Subcutaneous adipose tissue (tissue), 4 donors: ENCODE results near the gene ZNRF2. TPM values are rescaled to one million over a fixed set of nuclear protein-coding genes. Genes with fewer than 3 reads are reported as not detected.

Experiments used
- total RNA-seq, 4 donors: library from RNA; depleted of rRNA; stranded (reverse); fragments of >200 nt; gene quantifications; one replicate each; pipeline ENCODE4 v1.1.0, GENCODE V29; 2016
- TF ChIP-seq, protein P1 (sequence below): fragments of 450-650 bp; IDR thresholded peaks from one replicate; pipeline ENCODE4 v1.5.1; 2016; ENCODE audit warnings: low read depth, mild to moderate bottlenecking, control low read depth, antibody characterized with exemption, moderate library complexity

Gene ZNRF2
- total RNA-seq, 4 donors from 2014 or later = 19.2 to 23.8 (median 21.3) TPM

DNA sequence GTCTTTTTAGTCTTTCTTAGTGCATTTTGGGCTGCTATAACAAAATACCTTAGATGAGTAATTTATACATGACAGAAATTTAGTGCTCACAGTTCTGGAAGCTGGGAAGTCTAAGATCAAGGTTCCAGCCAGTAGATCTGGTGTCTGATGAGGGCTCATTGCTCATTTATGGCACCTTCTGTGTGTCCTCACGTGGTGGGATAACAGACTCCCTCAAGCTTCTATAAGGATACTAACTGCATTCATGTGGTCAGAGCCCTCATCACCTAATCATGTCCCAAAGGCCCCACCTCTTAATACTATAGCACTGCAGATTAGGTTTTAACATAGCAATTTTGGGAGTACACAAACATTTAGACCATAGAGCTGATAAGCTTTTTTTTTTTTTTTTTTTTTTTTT lies 80.4 kb downstream of the ZNRF2 start:
- TF ChIP-seq, protein P1, sequence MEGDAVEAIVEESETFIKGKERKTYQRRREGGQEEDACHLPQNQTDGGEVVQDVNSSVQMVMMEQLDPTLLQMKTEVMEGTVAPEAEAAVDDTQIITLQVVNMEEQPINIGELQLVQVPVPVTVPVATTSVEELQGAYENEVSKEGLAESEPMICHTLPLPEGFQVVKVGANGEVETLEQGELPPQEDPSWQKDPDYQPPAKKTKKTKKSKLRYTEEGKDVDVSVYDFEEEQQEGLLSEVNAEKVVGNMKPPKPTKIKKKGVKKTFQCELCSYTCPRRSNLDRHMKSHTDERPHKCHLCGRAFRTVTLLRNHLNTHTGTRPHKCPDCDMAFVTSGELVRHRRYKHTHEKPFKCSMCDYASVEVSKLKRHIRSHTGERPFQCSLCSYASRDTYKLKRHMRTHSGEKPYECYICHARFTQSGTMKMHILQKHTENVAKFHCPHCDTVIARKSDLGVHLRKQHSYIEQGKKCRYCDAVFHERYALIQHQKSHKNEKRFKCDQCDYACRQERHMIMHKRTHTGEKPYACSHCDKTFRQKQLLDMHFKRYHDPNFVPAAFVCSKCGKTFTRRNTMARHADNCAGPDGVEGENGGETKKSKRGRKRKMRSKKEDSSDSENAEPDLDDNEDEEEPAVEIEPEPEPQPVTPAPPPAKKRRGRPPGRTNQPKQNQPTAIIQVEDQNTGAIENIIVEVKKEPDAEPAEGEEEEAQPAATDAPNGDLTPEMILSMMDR = no peak

DNA sequence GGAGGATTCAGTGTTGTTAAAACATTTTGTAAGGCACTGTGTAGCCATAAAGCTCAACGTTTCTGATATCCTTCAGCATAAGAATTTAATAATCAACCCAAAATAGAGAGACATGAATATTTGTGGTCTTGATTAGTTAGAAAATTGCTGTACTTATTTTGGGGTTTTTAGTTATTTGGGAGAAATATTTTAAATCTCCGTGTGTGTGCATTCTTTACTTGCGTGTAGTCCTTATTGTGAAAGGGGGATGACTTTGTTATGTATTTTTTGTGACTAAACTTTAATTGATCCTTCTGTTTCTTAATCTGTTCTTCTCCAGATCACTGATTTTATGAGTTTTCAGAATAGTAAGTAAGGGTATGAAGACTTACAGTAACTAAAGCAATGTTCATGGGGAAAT lies 81.2 kb downstream of the ZNRF2 start:
- TF ChIP-seq, protein P1 = no peak

DNA sequence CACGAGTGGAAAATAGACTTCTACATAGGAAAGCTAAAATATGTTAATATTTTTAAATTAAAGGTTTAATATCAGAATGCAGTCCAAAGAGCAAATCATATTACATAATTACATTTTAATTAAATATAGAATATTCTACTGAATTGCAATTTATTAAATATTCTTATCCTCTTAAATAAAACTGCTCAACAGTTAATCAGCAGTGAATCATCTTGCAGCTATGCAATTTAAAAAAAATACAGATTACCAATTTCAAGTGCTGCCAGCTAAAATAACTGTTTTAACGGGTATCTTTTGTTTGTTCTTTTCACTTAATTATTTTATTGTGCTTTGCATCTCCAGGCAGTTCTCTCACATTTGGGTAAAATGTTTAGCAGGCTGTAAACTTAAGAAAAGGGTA lies 82.2 kb downstream of the ZNRF2 start:
- TF ChIP-seq, protein P1 = no peak

- TF ChIP-seq, protein P1 = no peak
Observed at GRCh38 chr7:30367561-30367960, 83.2 kb downstream of the ZNRF2 start.

DNA sequence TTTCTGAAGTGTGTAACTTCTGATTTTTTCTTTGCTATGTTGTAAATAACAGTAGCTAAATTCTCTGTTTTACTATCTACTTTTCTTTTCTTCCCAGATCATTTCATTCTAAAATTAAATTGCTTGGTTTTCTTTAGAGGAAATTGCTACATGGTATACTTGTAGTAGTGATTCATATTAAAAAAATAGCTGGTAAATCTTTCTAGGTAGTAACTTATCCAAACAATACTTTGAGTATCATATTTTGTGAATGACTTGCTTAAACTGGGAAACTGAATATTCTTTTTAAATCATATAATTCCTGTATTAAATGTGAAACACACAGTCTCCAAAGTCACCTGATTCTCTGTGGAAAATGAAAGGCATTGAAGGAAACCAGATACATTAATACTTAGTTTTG lies 85.5 kb downstream of the ZNRF2 start:
- TF ChIP-seq, protein P1 = no peak

- TF ChIP-seq, protein P1 = no peak
Observed at GRCh38 chr7:30371321-30371720, 86.9 kb downstream of the ZNRF2 start.

DNA sequence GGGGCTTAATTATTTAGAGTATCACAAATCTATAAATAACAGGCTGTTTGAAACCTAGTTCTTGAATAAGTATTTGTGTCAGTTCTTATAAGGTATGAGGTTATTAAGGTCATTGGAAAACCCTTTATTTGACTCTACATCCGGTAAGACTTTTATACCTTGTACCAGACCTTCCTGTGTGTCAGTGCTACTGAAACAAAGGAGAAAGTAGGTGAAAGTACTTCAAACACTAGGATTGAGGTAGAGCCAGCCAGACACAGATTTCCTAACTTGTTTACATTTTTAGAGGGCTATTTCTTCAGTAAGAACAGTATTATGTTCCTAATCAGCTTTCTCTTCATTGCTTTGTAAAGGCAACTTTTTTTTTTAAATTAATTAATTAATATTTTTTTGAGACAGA lies 93.9 kb downstream of the ZNRF2 start:
- TF ChIP-seq, protein P1 = no peak
